ENCODE results near the gene SPG7. TPM values are rescaled to one million over a fixed set of nuclear protein-coding genes. Genes with fewer than 3 reads are reported as not detected.

SPG7 gene
- total RNA-seq, 1 donor from 2014 or later, result 115 TPM

- Mint-ChIP-seq H3K4me1 (ENCODE audit: low read depth) (peaks cover 2% of the 10 kb centered on the region), H3K4me3 (ENCODE audit: low read depth) (peak within 1 kb of the TSS; percentile 49), H3K27ac (no peak within 1 kb of the TSS), H3K36me3 (ENCODE audit: low read depth) (no peaks in the 10 kb centered on the region), H3K27me3 (ENCODE audit: low read depth) (peaks cover 15% of the 10 kb centered on the region), H3K9me3 (no peaks in the 10 kb centered on the region)
- intact Hi-C loops (cut with micrococcal nuclease), result loop anchor here (2.0 kb wide), 1 partner anchor 65 kb away; no protein-coding TSS in a partner anchor
- DNase-seq (ENCODE audit: low spot score), result no peak
These were observed 67.3 kb downstream of the SPG7 start, which contains the start of gene CPNE7 for GRCh38 chr16:89575247-89576152. CPNE7 (plus strand) TSS chr16:89575758; CDS start chr16:89575898, 140 bp downstream.

GRCh38 chr16:89576153-89577054 is 68.2 kb downstream of the SPG7 start:
- Mint-ChIP-seq H3K27ac (no peak overlapping the region), H3K9me3 (no peaks in the 10 kb centered on the region), H3K4me1 (ENCODE audit: low read depth) (peaks cover 2% of the 10 kb centered on the region), H3K4me3 (ENCODE audit: low read depth) (no peak overlapping the region), H3K27me3 (ENCODE audit: low read depth) (peaks cover 15% of the 10 kb centered on the region), H3K36me3 (ENCODE audit: low read depth) (no peaks in the 10 kb centered on the region)
- intact Hi-C loops (cut with micrococcal nuclease), result no loop called here
- DNase-seq (ENCODE audit: low spot score), result no peak

GRCh38 chr16:89577055-89577759 is 69.0 kb downstream of the SPG7 start:
- H3K4me3 Mint-ChIP-seq (ENCODE audit: low read depth), result peak overlapping the region; percentile 52
- H3K4me1 Mint-ChIP-seq (ENCODE audit: low read depth), result peaks cover under 1% of the 10 kb centered on the region
- intact Hi-C loops (cut with micrococcal nuclease), result no loop called here
- DNase-seq (ENCODE audit: low spot score), result no peak
- H3K36me3 Mint-ChIP-seq (ENCODE audit: low read depth), result no peaks in the 10 kb centered on the region
- peaks cover 15% of the 10 kb centered on the region for H3K27me3 Mint-ChIP-seq (ENCODE audit: low read depth)
- H3K9me3 Mint-ChIP-seq, result no peaks in the 10 kb centered on the region
- no peak overlapping the region for H3K27ac Mint-ChIP-seq

GRCh38 chr16:89579351-89579750 is 71.1 kb downstream of the SPG7 start:
- Mint-ChIP-seq H3K4me1 (ENCODE audit: low read depth) (no peaks in the 10 kb centered on the region), H3K27ac (no peak overlapping the region), H3K9me3 (no peaks in the 10 kb centered on the region), H3K27me3 (ENCODE audit: low read depth) (peaks cover 6% of the 10 kb centered on the region), H3K4me3 (ENCODE audit: low read depth) (no peak overlapping the region), H3K36me3 (ENCODE audit: low read depth) (no peaks in the 10 kb centered on the region)
- intact Hi-C loops (cut with micrococcal nuclease), result no loop called here
- DNase-seq (ENCODE audit: low spot score), result no peak

- intact Hi-C loops (cut with micrococcal nuclease), result no loop called here
- H3K27ac Mint-ChIP-seq, result no peak overlapping the region
- H3K4me1 Mint-ChIP-seq (ENCODE audit: low read depth), result no peaks in the 10 kb centered on the region
- no peaks in the 10 kb centered on the region for H3K9me3 Mint-ChIP-seq
- no peak for DNase-seq (ENCODE audit: low spot score)
- H3K4me3 Mint-ChIP-seq (ENCODE audit: low read depth), result no peak overlapping the region
- H3K27me3 Mint-ChIP-seq (ENCODE audit: low read depth), result peaks cover 6% of the 10 kb centered on the region
- H3K36me3 Mint-ChIP-seq (ENCODE audit: low read depth), result no peaks in the 10 kb centered on the region
These were observed 73.0 kb downstream of the SPG7 start for GRCh38 chr16:89581045-89581695.

- no peaks in the 10 kb centered on the region for H3K36me3 Mint-ChIP-seq (ENCODE audit: low read depth)
- no peaks in the 10 kb centered on the region for H3K9me3 Mint-ChIP-seq
- peaks cover 6% of the 10 kb centered on the region for H3K27me3 Mint-ChIP-seq (ENCODE audit: low read depth)
These were observed 73.8 kb downstream of the SPG7 start for GRCh38 chr16:89581861-89582563.

GRCh38 chr16:89582614-89583196 is 74.5 kb downstream of the SPG7 start:
- Mint-ChIP-seq H3K27ac (no peak overlapping the region), H3K27me3 (ENCODE audit: low read depth) (peaks cover 2% of the 10 kb centered on the region), H3K9me3 (no peaks in the 10 kb centered on the region), H3K4me3 (ENCODE audit: low read depth) (no peak overlapping the region), H3K36me3 (ENCODE audit: low read depth) (no peaks in the 10 kb centered on the region), H3K4me1 (ENCODE audit: low read depth) (no peaks in the 10 kb centered on the region)
- no peak for DNase-seq (ENCODE audit: low spot score)
- intact Hi-C loops (cut with micrococcal nuclease), result no loop called here

More at GRCh38 chr16:89581861-89582563, 73.8 kb downstream of the SPG7 start:
- intact Hi-C loops (cut with micrococcal nuclease), result no loop called here
- Mint-ChIP-seq H3K4me3 (ENCODE audit: low read depth) (no peak overlapping the region), H3K27ac (no peak overlapping the region), H3K4me1 (ENCODE audit: low read depth) (no peaks in the 10 kb centered on the region)
- DNase-seq (ENCODE audit: low spot score), result no peak

GRCh38 chr16:89583197-89583894 is 75.1 kb downstream of the SPG7 start:
- intact Hi-C loops (cut with micrococcal nuclease), result no loop called here
- no peak overlapping the region for H3K27ac Mint-ChIP-seq
- H3K9me3 Mint-ChIP-seq, result no peaks in the 10 kb centered on the region
- H3K4me3 Mint-ChIP-seq (ENCODE audit: low read depth), result no peak overlapping the region
- no peaks in the 10 kb centered on the region for H3K36me3 Mint-ChIP-seq (ENCODE audit: low read depth)
- H3K4me1 Mint-ChIP-seq (ENCODE audit: low read depth), result no peaks in the 10 kb centered on the region
- no peak for DNase-seq (ENCODE audit: low spot score)
- H3K27me3 Mint-ChIP-seq (ENCODE audit: low read depth), result peaks cover under 1% of the 10 kb centered on the region

GRCh38 chr16:89583895-89584644 is 75.9 kb downstream of the SPG7 start:
- Mint-ChIP-seq H3K4me3 (ENCODE audit: low read depth) (no peak overlapping the region), H3K9me3 (no peaks in the 10 kb centered on the region), H3K4me1 (ENCODE audit: low read depth) (no peaks in the 10 kb centered on the region), H3K36me3 (ENCODE audit: low read depth) (no peaks in the 10 kb centered on the region), H3K27ac (no peak overlapping the region), H3K27me3 (ENCODE audit: low read depth) (no peaks in the 10 kb centered on the region)
- no peak for DNase-seq (ENCODE audit: low spot score)
- intact Hi-C loops (cut with micrococcal nuclease), result no loop called here

- H3K27me3 Mint-ChIP-seq (ENCODE audit: low read depth), result no peaks in the 10 kb centered on the region
These were observed 76.8 kb downstream of the SPG7 start for GRCh38 chr16:89584768-89585549.

More at GRCh38 chr16:89584768-89585549, 76.8 kb downstream of the SPG7 start:
- H3K4me1 Mint-ChIP-seq (ENCODE audit: low read depth), result no peaks in the 10 kb centered on the region
- H3K36me3 Mint-ChIP-seq (ENCODE audit: low read depth), result no peaks in the 10 kb centered on the region
- DNase-seq (ENCODE audit: low spot score), result no peak
- H3K27ac Mint-ChIP-seq, result no peak overlapping the region
- no peak overlapping the region for H3K4me3 Mint-ChIP-seq (ENCODE audit: low read depth)
- no peaks in the 10 kb centered on the region for H3K9me3 Mint-ChIP-seq
- intact Hi-C loops (cut with micrococcal nuclease), result no loop called here
